Left ventricle myocardium inferior (tissue), 1 donor: ENCODE measurements around the gene CYLD. TPM values are rescaled to one million over a fixed set of nuclear protein-coding genes. Genes with fewer than 3 reads are reported as not detected.

Experiments used
- DNase-seq: peaks from one replicate; pipeline ENCODE4 v3.0.0-alpha.2; 2020
- H3K27ac ChIP-seq: fragments of 200-600 bp; replicated peaks from 2 replicates; pipeline ENCODE4 v1.8.0; 2021
- H3K27me3 ChIP-seq: fragments of 200-600 bp; 2 replicates; pipeline ENCODE4 v1.8.0; 2021; ENCODE audit warnings: low read depth
- H3K36me3 ChIP-seq: fragments of 200-600 bp; 2 replicates; pipeline ENCODE4 v1.8.0; 2021
- H3K4me1 ChIP-seq: fragments of 200-600 bp; 2 replicates; pipeline ENCODE4 v1.8.0; 2021
- H3K4me3 ChIP-seq: fragments of 200-600 bp; 2 replicates; pipeline ENCODE4 v1.8.0; 2021; ENCODE audit warnings: mild to moderate bottlenecking, moderate library complexity
- H3K9me3 ChIP-seq: fragments of 200-600 bp; replicated peaks from 2 replicates; pipeline ENCODE4 v1.8.0; 2021
- CTCF ChIP-seq: fragments of 200-600 bp; IDR thresholded peaks from 2 replicates; pipeline ENCODE4 v1.8.0; 2021; ENCODE audit warnings: antibody characterized with exemption, mild to moderate bottlenecking, borderline replicate concordance
- intact Hi-C: fragments of 100-400 bp; cut with micrococcal nuclease; formaldehyde crosslinking; loops from one replicate; pipeline ENCODE4 v1.11.0; 2022
- total RNA-seq: library from RNA; stranded (reverse); fragmentation: NEBNext Ultra II Directional; extraction: Animal tissue kit (Norgen Biotek cat#: 25700); gene quantifications from one replicate; pipeline ENCODE4 v1.2.1, GENCODE V29; 2021
- donor health status: DM: no; HTN: yes; CAD: no; lungs with severe emphysema.

The CYLD gene
- total RNA-seq, 1 donor from 2014 or later, result 36.0 TPM

GRCh38 chr16:50789757-50790156 is 47.9 kb downstream of the CYLD start:
- no peak for DNase-seq
- Histone ChIP-seq H3K27ac (no peak overlapping the region), H3K4me1 (no peaks in the 10 kb centered on the region), H3K9me3 (peaks cover 12% of the 10 kb centered on the region), H3K4me3 (no peak overlapping the region), H3K27me3 (no peaks in the 10 kb centered on the region), H3K36me3 (peaks cover 79% of the 10 kb centered on the region)
- no peak for TF ChIP-seq CTCF
- intact Hi-C loops, result no loop called here

- intact Hi-C loops, result no loop called here
- TF ChIP-seq CTCF, result no peak
- no peaks in the 10 kb centered on the region for H3K4me1 ChIP-seq
- no peaks in the 10 kb centered on the region for H3K27me3 ChIP-seq
- no peak overlapping the region for H3K27ac ChIP-seq
- H3K36me3 ChIP-seq, result peaks cover 79% of the 10 kb centered on the region
- no peak overlapping the region for H3K4me3 ChIP-seq
- H3K9me3 ChIP-seq, result peaks cover 12% of the 10 kb centered on the region
- no peak for DNase-seq
These were observed 49.6 kb downstream of the CYLD start for GRCh38 chr16:50791522-50791921.

- Histone ChIP-seq H3K27me3 (no peaks in the 10 kb centered on the region), H3K36me3 (peaks cover 60% of the 10 kb centered on the region), H3K4me3 (no peak overlapping the region), H3K4me1 (no peaks in the 10 kb centered on the region), H3K27ac (no peak overlapping the region), H3K9me3 (no peaks in the 10 kb centered on the region)
- DNase-seq, result no peak
- intact Hi-C loops, result no loop called here
- no peak for TF ChIP-seq CTCF
These were observed 54.9 kb downstream of the CYLD start for GRCh38 chr16:50796829-50797228.

- Histone ChIP-seq H3K36me3 (peaks cover 59% of the 10 kb centered on the region), H3K4me1 (no peaks in the 10 kb centered on the region)
- intact Hi-C loops, result no loop called here
These were observed 55.6 kb downstream of the CYLD start for GRCh38 chr16:50797456-50797855.

GRCh38 chr16:50800074-50800473 is 58.2 kb downstream of the CYLD start:
- H3K36me3 ChIP-seq, result peaks cover 35% of the 10 kb centered on the region
- intact Hi-C loops, result no loop called here
- TF ChIP-seq CTCF, result no peak
- H3K4me3 ChIP-seq, result no peak overlapping the region
- H3K27me3 ChIP-seq, result no peaks in the 10 kb centered on the region
- no peaks in the 10 kb centered on the region for H3K4me1 ChIP-seq
- no peaks in the 10 kb centered on the region for H3K9me3 ChIP-seq
- no peak overlapping the region for H3K27ac ChIP-seq
- DNase-seq, result no peak

More at GRCh38 chr16:50797456-50797855, 55.6 kb downstream of the CYLD start:
- Histone ChIP-seq H3K9me3 (no peaks in the 10 kb centered on the region), H3K27me3 (no peaks in the 10 kb centered on the region), H3K4me3 (no peak overlapping the region), H3K27ac (no peak overlapping the region)
- DNase-seq, result no peak
- TF ChIP-seq CTCF, result no peak

GRCh38 chr16:50801036-50801435 is 59.1 kb downstream of the CYLD start:
- peaks cover 25% of the 10 kb centered on the region for H3K36me3 ChIP-seq
- no peaks in the 10 kb centered on the region for H3K27me3 ChIP-seq
- H3K9me3 ChIP-seq, result no peaks in the 10 kb centered on the region
- no peak overlapping the region for H3K27ac ChIP-seq
- intact Hi-C loops, result no loop called here
- peaks cover 4% of the 10 kb centered on the region for H3K4me1 ChIP-seq
- no peak for TF ChIP-seq CTCF
- DNase-seq, result no peak
- no peak overlapping the region for H3K4me3 ChIP-seq
